H7 (cell line): ENCODE measurements around the gene CTIF. TPM values are rescaled to one million over a fixed set of nuclear protein-coding genes. Genes with fewer than 3 reads are reported as not detected.
"Not testable (repeated sequence)": the region's sequence is repeated elsewhere in the genome, so short reads cannot be mapped to it uniquely, and the experiment has no call there.

Experiments used
- DNase-seq: peaks from one replicate; pipeline ENCODE4 v3.0.0; 2012
- H3K27me3 ChIP-seq: 2 replicates; pipeline ENCODE4 v1.6.0; 2011; ENCODE audit warnings: mild to moderate bottlenecking, low read length; ENCODE audit not compliant: control insufficient read depth, insufficient read depth
- H3K36me3 ChIP-seq: replicated peaks from 2 replicates; pipeline ENCODE4 v1.5.1; 2011; ENCODE audit warnings: low read length; ENCODE audit not compliant: control insufficient read depth, insufficient read depth
- H3K4me3 ChIP-seq: 2 replicates; pipeline ENCODE4 v1.5.1; 2011; ENCODE audit warnings: low read depth, mild to moderate bottlenecking, control low read depth, low read length, moderate library complexity; ENCODE audit not compliant: insufficient read depth
- total RNA-seq: library from RNA; depleted of rRNA; stranded (reverse); fragments of >200 nt; shearing (Covaris generic); gene quantifications from 2 replicates; pipeline ENCODE4 v1.2.3, GENCODE V29; 2014

Gene CTIF
- total RNA-seq, 1 experiment from 2014 or later = 9.8 TPM

- no peak for DNase-seq
- Histone ChIP-seq H3K27me3 (no peaks in the 10 kb centered on the region), H3K4me3 (no peak overlapping the region), H3K36me3 (no peaks in the 10 kb centered on the region)
Measured at GRCh38 chr18:48708807-48709206, 170.0 kb downstream of the CTIF start.

DNA sequence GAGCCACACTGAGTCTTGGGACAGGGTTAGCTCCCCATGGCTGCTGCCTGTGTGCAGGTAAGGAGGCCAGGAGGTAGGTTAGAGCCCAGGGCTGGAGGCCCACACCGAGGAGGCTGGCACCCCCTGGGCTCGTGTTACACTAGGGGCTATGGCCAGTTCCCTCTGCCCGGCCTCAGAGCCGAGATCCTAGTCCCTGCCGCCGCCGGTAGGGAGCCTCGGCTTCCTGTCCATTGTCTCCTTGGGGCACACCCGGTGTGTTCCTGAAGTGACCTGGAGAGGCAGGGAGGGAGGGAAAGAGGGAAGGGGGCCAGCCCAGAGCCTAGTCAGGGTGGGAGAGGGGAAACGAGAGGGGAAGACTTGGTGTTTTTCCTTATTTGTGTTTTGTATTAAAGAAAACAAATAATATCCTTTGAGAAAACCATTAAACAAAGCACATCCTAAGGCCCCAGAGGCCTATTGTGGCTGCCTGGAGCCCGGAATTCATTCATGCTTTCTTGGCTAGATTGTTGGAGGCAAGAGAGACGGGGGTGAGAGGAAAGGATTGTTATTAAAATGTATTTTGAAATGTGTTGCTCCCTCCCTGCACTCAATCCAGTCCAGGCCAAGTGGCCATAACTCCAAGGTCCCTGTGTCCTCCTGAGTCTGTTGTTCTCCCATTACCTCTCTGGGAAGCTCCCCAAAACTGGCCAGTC is 170.7 kb downstream of the CTIF start:
- peak; percentile 80 for DNase-seq
- Histone ChIP-seq H3K27me3 (no peaks in the 10 kb centered on the region), H3K4me3 (no peak overlapping the region), H3K36me3 (no peaks in the 10 kb centered on the region)

DNA sequence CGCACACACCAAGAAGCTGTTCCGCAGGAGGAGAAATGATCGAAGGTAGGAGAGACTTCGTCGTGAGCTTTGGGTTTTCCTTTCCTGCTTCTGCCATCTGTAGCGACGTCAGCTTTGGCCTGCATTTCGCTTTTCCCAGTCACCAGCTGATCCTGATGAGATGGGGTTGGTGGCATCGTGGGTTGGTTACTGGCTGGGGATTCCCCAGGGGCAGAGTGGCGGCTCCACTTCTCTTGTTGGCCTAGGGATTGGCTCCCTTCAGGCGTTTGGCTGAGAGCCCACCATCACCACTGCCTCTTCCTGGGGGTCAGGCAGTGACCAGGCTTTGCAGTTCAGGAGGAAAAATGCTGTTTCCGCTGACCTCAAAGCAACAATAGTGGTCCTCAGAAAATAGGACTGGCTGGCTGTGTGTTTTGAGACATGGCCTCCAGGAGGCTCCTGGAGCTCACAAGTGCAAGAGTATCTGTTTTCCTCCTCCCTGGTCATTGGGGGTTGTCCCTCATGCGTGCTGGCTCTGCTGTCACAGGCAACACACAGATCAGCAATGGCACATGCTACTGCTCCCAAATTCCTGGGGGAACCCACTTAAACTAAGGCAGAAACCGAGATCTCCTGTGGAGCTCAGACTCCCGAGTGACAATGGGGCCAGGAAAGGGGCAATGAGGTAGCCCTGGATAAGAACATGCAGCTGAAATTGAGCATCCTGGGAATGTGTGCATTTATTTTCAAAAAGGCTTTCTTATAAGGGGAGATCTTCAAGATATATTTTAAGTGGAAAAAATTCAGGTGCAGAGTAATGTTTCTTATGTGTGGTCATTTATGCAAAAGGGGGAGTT is 173.0 kb downstream of the CTIF start:
- no peaks in the 10 kb centered on the region for H3K27me3 ChIP-seq
- peak; percentile 84 for DNase-seq
- H3K36me3 ChIP-seq = no peaks in the 10 kb centered on the region
- H3K4me3 ChIP-seq = no peak overlapping the region

DNA sequence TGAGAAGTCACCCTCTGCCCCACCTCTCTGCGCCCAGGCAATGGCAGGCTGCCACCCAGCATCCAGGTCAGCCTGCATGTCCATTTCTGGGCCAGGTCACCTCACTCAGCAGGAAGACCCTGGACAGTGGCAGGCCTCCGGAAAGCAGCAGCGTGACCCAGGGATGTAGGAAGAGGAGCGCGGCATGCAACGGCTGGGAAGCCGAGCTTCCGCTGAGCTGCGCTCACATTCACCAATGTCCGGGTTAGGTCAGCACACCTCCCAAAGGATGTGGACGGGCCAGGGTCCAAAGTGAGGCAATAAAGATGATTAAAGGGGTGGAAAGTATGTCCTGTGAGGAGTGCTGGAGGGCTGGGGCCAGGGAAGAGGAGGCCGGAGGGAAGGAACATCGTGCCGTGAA is 174.5 kb downstream of the CTIF start:
- Histone ChIP-seq H3K4me3 (no peak overlapping the region), H3K36me3 (no peaks in the 10 kb centered on the region), H3K27me3 (no peaks in the 10 kb centered on the region)
- no peak for DNase-seq

DNA sequence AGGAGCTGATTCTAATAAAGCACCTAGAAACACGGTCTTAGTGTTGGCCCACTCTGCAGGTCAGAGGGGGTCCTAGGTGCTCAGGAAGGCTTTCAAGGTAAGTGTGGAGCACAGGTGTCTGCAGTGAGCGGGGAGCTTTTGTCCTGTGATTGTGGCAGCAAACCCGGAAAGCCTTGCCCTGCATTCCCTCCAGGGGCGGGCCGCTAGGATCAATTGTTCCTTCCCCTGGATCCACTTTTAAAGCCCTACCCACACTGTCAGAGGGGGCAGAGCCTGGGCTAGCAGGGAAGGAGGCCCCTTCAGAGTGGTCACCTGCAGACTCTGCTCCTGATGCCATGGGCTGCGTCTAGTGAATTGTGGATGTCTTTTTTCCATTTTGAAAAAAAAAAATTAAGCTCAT is 176.0 kb downstream of the CTIF start:
- Histone ChIP-seq H3K4me3 (no peak overlapping the region), H3K36me3 (no peaks in the 10 kb centered on the region), H3K27me3 (no peaks in the 10 kb centered on the region)
- DNase-seq = peak; percentile 88

- no peak overlapping the region for H3K4me3 ChIP-seq
- H3K36me3 ChIP-seq = no peaks in the 10 kb centered on the region; the same call in 1 of the 2 replicates
- H3K27me3 ChIP-seq = no peaks in the 10 kb centered on the region
- DNase-seq = no peak
Measured at GRCh38 chr18:48715711-48716361, 177.0 kb downstream of the CTIF start.

DNA sequence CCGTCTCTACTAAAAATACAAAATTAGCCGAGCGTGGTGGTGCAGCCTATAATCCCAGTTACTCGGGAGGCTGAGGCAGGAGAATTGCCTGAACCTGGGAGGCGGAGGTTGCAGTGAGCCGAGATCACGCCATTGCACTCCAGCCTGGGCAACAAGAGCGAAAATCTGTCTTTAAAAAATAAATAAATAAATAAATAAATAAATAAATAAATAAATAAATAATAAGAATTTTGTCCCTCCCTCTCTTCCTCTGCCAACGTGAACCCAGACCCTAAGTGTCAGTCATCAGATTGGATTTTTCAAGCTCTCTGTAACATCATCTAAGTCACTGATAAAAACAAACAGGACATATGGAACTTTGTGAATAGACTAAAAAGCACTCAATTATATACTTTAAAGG is 178.4 kb downstream of the CTIF start:
- not testable (repeated sequence) for H3K4me3 ChIP-seq, H3K27me3 ChIP-seq, H3K36me3 ChIP-seq, DNase-seq

DNA sequence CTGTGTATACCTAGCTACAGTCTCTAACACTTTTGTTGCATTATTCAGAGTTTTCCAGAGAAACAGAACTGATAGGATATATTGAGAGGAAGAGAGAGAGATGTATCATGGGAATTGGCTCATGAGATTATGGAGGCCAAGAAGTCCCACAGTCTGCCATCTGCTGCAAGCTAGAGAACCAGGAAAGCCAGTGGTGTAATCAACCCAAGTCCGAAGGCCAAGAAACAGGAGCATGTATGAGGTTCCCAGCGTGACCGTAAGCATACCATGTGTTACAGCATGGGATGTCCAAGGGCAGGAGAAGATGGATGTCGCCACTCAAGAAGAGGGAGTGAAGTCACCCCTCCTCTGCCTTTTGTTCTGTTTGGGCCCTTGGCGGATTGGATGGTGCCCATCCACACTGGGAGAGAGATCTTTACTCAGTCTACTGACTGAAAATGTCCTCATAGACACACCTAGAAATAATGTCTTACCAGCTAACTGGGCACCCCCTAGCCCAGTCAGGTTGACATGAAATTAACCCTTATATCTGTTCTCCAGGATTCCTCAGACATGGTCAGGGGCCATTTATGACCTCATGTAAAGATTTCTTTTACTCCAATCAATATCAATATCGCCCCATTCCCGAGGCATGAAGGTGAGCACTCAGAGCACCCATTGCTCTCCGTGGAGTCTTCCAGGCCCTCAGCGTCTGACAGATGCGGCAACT is 179.6 kb downstream of the CTIF start:
- no peaks in the 10 kb centered on the region for H3K27me3 ChIP-seq
- H3K4me3 ChIP-seq = no peak overlapping the region
- DNase-seq = no peak
- no peaks in the 10 kb centered on the region; the same call in 1 of the 2 replicates for H3K36me3 ChIP-seq

- no peaks in the 10 kb centered on the region for H3K27me3 ChIP-seq
- H3K36me3 ChIP-seq = no peaks in the 10 kb centered on the region; the same call in 1 of the 2 replicates
- no peak overlapping the region for H3K4me3 ChIP-seq
- DNase-seq = no peak
Measured at GRCh38 chr18:48719388-48719787, 180.6 kb downstream of the CTIF start.

DNA sequence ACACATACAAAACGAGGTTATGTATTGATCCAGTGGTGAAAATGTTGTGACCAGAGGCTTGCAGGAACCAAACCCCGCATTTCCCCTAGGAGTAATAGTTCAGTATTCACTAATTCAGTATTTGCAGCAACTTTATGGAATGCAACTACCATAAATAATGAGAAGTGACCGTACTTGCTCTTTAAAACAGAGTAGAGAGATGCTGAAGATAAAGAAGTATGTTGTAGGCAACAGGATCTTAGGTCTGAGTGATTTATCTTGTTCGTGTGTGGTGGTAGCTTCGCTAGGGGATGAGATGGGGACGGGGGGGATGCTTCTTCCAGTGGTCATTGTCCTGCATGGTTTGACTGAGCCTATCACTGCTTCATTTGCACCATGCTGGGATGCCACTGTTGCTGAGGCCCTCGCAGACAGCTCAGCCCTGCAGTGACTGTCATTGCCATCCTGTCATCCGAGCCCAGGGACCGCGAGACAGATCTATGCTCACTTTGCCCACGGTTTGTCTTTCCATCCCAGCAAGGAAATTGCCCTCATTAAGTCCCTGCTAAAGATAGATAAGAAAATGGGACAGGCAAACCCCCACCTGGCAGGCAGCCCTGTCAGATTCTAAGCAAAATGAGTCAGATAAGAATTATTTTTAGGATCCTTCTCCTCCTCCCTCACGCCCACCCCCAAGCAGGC is 181.3 kb downstream of the CTIF start:
- Histone ChIP-seq H3K27me3 (no peaks in the 10 kb centered on the region), H3K4me3 (no peak overlapping the region), H3K36me3 (no peaks in the 10 kb centered on the region; the same call in 1 of the 2 replicates)
- no peak for DNase-seq

DNA sequence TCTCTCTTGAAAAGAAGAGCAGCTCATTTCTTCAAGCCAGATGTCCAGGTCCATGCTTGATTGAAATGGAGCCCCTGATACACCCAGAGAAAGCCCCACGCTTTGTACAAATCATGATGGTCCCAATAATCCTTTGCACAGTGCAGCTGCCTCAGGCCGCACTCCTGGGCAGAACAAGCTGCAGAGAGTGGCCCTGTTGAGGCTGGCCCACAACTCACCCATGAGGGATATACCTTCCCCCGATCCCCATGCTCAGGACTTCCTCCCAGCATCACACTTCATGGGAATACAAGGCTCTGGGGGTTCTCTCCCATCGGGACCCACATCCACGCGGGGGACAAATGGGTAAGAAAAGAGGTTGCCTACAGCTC is 181.8 kb downstream of the CTIF start:
- Histone ChIP-seq H3K27me3 (no peaks in the 10 kb centered on the region), H3K36me3 (no peaks in the 10 kb centered on the region; the same call in 1 of the 2 replicates), H3K4me3 (no peak overlapping the region)
- DNase-seq = no peak

- Histone ChIP-seq H3K36me3 (no peaks in the 10 kb centered on the region; the same call in 1 of the 2 replicates), H3K27me3 (no peaks in the 10 kb centered on the region), H3K4me3 (no peak overlapping the region)
- DNase-seq = no peak
Measured at GRCh38 chr18:48721312-48721711, 182.5 kb downstream of the CTIF start.

DNA sequence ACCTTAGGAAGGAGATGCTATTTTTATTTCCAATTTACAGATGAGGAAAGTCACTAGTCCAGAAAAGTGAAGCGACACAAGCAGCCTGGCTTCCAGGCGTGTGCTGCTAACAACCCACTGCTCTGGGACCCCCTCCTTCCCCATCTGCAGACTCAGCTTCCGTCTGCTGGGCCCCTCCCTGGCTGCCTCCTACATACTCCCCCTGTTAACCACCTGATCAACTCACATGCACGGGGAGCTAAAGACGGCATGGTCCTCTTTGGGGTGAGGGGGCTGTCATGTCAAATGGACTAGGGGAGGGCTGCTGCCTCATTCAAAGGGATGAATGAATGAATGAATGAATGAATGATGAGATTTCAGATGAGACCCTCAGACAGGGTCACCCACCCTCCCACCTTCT is 184.2 kb downstream of the CTIF start:
- no peak for DNase-seq
- H3K27me3 ChIP-seq = no peaks in the 10 kb centered on the region
- no peak overlapping the region for H3K4me3 ChIP-seq
- no peaks in the 10 kb centered on the region; the same call in none of the 2 replicates for H3K36me3 ChIP-seq

DNA sequence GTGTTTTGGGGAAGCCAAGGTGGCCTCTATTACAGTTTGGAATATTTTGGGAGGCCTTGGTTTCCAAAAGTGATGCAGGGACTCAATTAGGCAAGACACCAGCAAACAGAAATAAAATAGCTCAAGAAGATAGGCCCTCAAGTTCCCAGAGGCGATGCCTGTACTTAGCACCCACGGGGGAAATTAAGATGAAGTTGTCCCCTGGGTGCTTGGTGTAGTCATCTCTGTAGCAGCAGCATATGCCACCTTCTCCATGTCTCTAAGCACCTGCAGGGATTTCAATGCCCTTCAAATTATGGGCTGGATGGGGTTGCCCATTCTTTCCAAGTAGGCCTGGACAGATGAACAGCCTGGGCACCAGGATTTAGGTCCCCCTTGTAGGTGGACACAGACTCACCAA is 185.0 kb downstream of the CTIF start:
- no peaks in the 10 kb centered on the region; the same call in none of the 2 replicates for H3K36me3 ChIP-seq
- no peak for DNase-seq
- no peaks in the 10 kb centered on the region for H3K27me3 ChIP-seq
- no peak overlapping the region for H3K4me3 ChIP-seq
